ENCODE measurements around the gene TRAM2.

The TRAM2 gene

GRCh38 chr6:52587001-52587400 is 10.1 kb upstream of the TRAM2 start:
- Histone ChIP-seq H3K4me3 (ENCODE audit: insufficient read depth, low read length, poor library complexity, severe bottlenecking) (no peak overlapping the region), H3K9me2 (replicated peaks; ENCODE audit: insufficient read depth, low read length) (no peaks in the 10 kb centered on the region), H3K4me2 (ENCODE audit: low read depth, low read length, poor library complexity, severe bottlenecking) (no peak overlapping the region), H2AFZ (ENCODE audit: low read depth, low read length, severe bottlenecking) (no peak overlapping the region), H3K36me3 (ENCODE audit: low read length) (no peaks in the 10 kb centered on the region), H3K27ac (ENCODE audit: low read depth, low read length) (no peak overlapping the region), H3K9ac (ENCODE audit: low read length) (no peak overlapping the region), H3K27me3 (ENCODE audit: low read length) (no peaks in the 10 kb centered on the region), H3K79me2 (ENCODE audit: insufficient read depth, low read length) (no peaks in the 10 kb centered on the region), H3K9me3 (ENCODE audit: insufficient read depth, low read length) (no peaks in the 10 kb centered on the region), H3F3A (ENCODE audit: insufficient read depth) (no peaks in the 10 kb centered on the region), H4K20me1 (ENCODE audit: low read depth, low read length) (no peaks in the 10 kb centered on the region)
- TF ChIP-seq EZH2phosphoT487 (conservative IDR thresholded peaks at IDR 0.05; ENCODE audit: low read length) (no peak), CTCF (IDR thresholded peaks at IDR 0.05; ENCODE audit: insufficient read depth, low read length, poor library complexity, severe bottlenecking) (no peak)

DNA sequence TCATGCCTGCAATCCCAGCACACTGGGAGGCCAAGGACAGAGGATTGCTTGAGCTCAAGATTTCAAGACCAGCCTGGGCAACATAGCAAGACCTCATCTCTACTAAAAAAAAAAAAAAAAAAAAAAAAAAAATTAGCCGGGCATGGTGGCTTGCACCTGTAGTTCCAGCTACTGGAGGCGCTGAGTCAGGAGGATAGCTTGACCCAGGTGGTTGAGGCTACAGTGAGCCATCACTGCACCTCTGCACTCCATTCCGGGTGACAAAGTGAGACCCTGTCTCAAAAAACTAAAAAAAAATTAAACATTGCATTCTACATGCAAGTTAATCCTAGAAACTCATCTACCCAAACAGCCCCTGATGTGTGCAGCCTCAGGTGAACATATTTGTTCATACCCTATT is 7.3 kb upstream of the TRAM2 start:
- Histone ChIP-seq H2AFZ (ENCODE audit: low read depth, low read length, severe bottlenecking) (no peak overlapping the region), H3K27ac (ENCODE audit: low read depth, low read length) (no peak overlapping the region), H3F3A (ENCODE audit: insufficient read depth) (no peaks in the 10 kb centered on the region), H3K4me3 (ENCODE audit: insufficient read depth, low read length, poor library complexity, severe bottlenecking) (no peak overlapping the region), H3K27me3 (ENCODE audit: low read length) (no peaks in the 10 kb centered on the region), H3K9me3 (ENCODE audit: insufficient read depth, low read length) (no peaks in the 10 kb centered on the region), H3K9ac (ENCODE audit: low read length) (no peak overlapping the region), H3K36me3 (ENCODE audit: low read length) (no peaks in the 10 kb centered on the region), H4K20me1 (ENCODE audit: low read depth, low read length) (no peaks in the 10 kb centered on the region), H3K9me2 (replicated peaks; ENCODE audit: insufficient read depth, low read length) (no peaks in the 10 kb centered on the region), H3K79me2 (ENCODE audit: insufficient read depth, low read length) (no peaks in the 10 kb centered on the region), H3K4me2 (ENCODE audit: low read depth, low read length, poor library complexity, severe bottlenecking) (no peak overlapping the region)
- TF ChIP-seq EZH2phosphoT487 (conservative IDR thresholded peaks at IDR 0.05; ENCODE audit: low read length) (no peak), CTCF (IDR thresholded peaks at IDR 0.05; ENCODE audit: insufficient read depth, low read length, poor library complexity, severe bottlenecking) (no peak)

GRCh38 chr6:52582996-52583395 is 6.1 kb upstream of the TRAM2 start:
- Histone ChIP-seq H3K27ac (ENCODE audit: low read depth, low read length) (no peak overlapping the region), H3K4me2 (ENCODE audit: low read depth, low read length, poor library complexity, severe bottlenecking) (no peak overlapping the region), H3K4me3 (ENCODE audit: insufficient read depth, low read length, poor library complexity, severe bottlenecking) (no peak overlapping the region), H4K20me1 (ENCODE audit: low read depth, low read length) (no peaks in the 10 kb centered on the region), H3F3A (ENCODE audit: insufficient read depth) (peaks cover 2% of the 10 kb centered on the region), H3K27me3 (ENCODE audit: low read length) (no peaks in the 10 kb centered on the region), H3K36me3 (ENCODE audit: low read length) (no peaks in the 10 kb centered on the region), H3K9ac (ENCODE audit: low read length) (no peak overlapping the region), H2AFZ (ENCODE audit: low read depth, low read length, severe bottlenecking) (no peak overlapping the region), H3K79me2 (ENCODE audit: insufficient read depth, low read length) (no peaks in the 10 kb centered on the region), H3K9me3 (ENCODE audit: insufficient read depth, low read length) (no peaks in the 10 kb centered on the region), H3K9me2 (replicated peaks; ENCODE audit: insufficient read depth, low read length) (no peaks in the 10 kb centered on the region)
- TF ChIP-seq CTCF (IDR thresholded peaks at IDR 0.05; ENCODE audit: insufficient read depth, low read length, poor library complexity, severe bottlenecking) = no peak

- no peak overlapping the region for H3K27ac ChIP-seq (ENCODE audit: low read depth, low read length)
- no peak overlapping the region for H3K9ac ChIP-seq (ENCODE audit: low read length)
- H2AFZ ChIP-seq (ENCODE audit: low read depth, low read length, severe bottlenecking) = no peak overlapping the region
- no peaks in the 10 kb centered on the region for H3K27me3 ChIP-seq (ENCODE audit: low read length)
- H3K79me2 ChIP-seq (ENCODE audit: insufficient read depth, low read length) = no peaks in the 10 kb centered on the region
- H3K36me3 ChIP-seq (ENCODE audit: low read length) = no peaks in the 10 kb centered on the region
- no peak overlapping the region for H3K4me2 ChIP-seq (ENCODE audit: low read depth, low read length, poor library complexity, severe bottlenecking)
- no peaks in the 10 kb centered on the region for H3K9me2 ChIP-seq (replicated peaks; ENCODE audit: insufficient read depth, low read length)
- no peak overlapping the region for H3K4me3 ChIP-seq (ENCODE audit: insufficient read depth, low read length, poor library complexity, severe bottlenecking)
- no peaks in the 10 kb centered on the region for H4K20me1 ChIP-seq (ENCODE audit: low read depth, low read length)
- peaks cover 7% of the 10 kb centered on the region for H3F3A ChIP-seq (ENCODE audit: insufficient read depth)
- TF ChIP-seq CTCF (IDR thresholded peaks at IDR 0.05; ENCODE audit: insufficient read depth, low read length, poor library complexity, severe bottlenecking) = no peak
- TF ChIP-seq EZH2phosphoT487 (conservative IDR thresholded peaks at IDR 0.05; ENCODE audit: low read length) = no peak
- no peaks in the 10 kb centered on the region for H3K9me3 ChIP-seq (ENCODE audit: insufficient read depth, low read length)
Observed at GRCh38 chr6:52582446-52582845, 5.6 kb upstream of the TRAM2 start.
